NB4 (cell line): ENCODE data around the gene EEA1.

Experiments
- CTCF ChIP-seq: IDR thresholded peaks from one replicate; pipeline ENCODE4 v1.5.1; 2012; ENCODE audit warnings: low read depth, low read length
- MAX ChIP-seq: IDR thresholded peaks from 2 replicates; pipeline ENCODE4 v1.6.1; 2011; ENCODE audit warnings: low read depth, low read length
- POLR2A ChIP-seq: IDR thresholded peaks from 2 replicates; pipeline ENCODE4 v1.6.1; 2011; ENCODE audit warnings: mild to moderate bottlenecking; ENCODE audit not compliant: insufficient read length; ENCODE audit errors: extremely low read depth

DNA sequence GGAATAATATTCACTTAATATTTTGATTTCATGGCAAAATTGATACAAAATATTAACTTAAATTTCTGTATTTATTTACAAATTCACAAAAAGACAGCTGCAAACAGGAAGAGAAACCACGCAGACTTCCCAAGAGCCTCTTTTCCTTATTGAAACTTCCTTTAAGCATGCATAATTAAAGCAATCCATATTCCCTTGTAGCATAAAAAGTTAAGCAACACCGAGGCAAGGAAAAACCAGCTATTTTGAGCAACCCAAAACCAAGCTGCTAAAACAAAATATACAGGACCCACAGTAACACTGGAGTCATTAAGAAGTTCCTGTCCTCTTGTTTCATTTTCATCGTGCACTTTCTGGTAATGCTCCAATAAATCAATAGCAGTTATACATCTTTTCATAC lies 58.0 kb downstream of the EEA1 start:
- TF ChIP-seq POLR2A (no peak), CTCF (no peak), MAX (no peak)
